Endothelial cell of umbilical vein (primary cell): ENCODE data around the gene TRIM34. TPM values are rescaled to one million over a fixed set of nuclear protein-coding genes. Genes with fewer than 3 reads are reported as not detected.

Source experiments
- BruUV-seq: library from RNA; stranded (reverse); fragments of 400-500 nt; replicated peaks from 2 replicates; lab custom pipeline; 2021; lab: Mats Ljungman, UMichigan
- CTCF ChIA-PET: fragments of 300-600, 350-600 bp; sonication (Branson Sonifier 250); formaldehyde crosslinking; loops from one replicate; lab custom pipeline; 2021; ENCODE audit warnings: antibody characterized with exemption, inconsistent platforms; lab: Charles Lee
- POLR2A ChIA-PET: fragments of 300-600, 350-600 bp; sonication (Branson Sonifier 250); formaldehyde crosslinking; loops from one replicate; lab custom pipeline; 2021; ENCODE audit warnings: antibody characterized with exemption, inconsistent platforms; lab: Charles Lee
- DNase-seq: peaks from one replicate; pipeline ENCODE4 v3.0.0-alpha.2; 2011; ENCODE audit warnings: low read depth, low spot score
- FAIRE-seq: peaks from 2 replicates; lab custom pipeline; 2011; peaks lifted over from hg19 to GRCh38; lab: Jason Lieb, UNC
- H2AFZ ChIP-seq: 2 replicates; pipeline ENCODE4 v1.6.0; 2012; ENCODE audit warnings: low read depth, low read length, control low read depth, inconsistent platforms
- H3K27ac ChIP-seq: 2 replicates; pipeline ENCODE4 v1.5.1; 2011; ENCODE audit warnings: low read depth, mild to moderate bottlenecking, control low read depth, low read length, moderate library complexity; ENCODE audit not compliant: insufficient read depth
- H3K27me3 ChIP-seq, 2 experiments: 2 replicates each; pipeline versions ENCODE4 v1.6.0 to v1.6.1; 2011; ENCODE audit warnings: low read length in 2 of 2, mixed read lengths in 1 of 2; ENCODE audit not compliant: control insufficient read depth in 2 of 2, insufficient read depth in 2 of 2
- H3K36me3 ChIP-seq, 2 experiments: 2 replicates in 1 of 2; 3 replicates in 1 of 2; pipeline ENCODE4 v1.5.1; 2011; ENCODE audit warnings: low read length in 2 of 2, mild to moderate bottlenecking in 1 of 2, moderate library complexity in 1 of 2; ENCODE audit not compliant: control insufficient read depth in 2 of 2, insufficient read depth in 2 of 2; ENCODE audit errors: extremely low read depth in 1 of 2
- H3K4me1 ChIP-seq: 3 replicates; pipeline ENCODE4 v1.5.1; 2011; ENCODE audit warnings: mild to moderate bottlenecking, low read length; ENCODE audit not compliant: control insufficient read depth, insufficient read depth; ENCODE audit errors: extremely low read depth
- H3K4me2 ChIP-seq: 2 replicates; pipeline ENCODE4 v1.6.1; 2011; ENCODE audit warnings: low read length, control low read depth, mixed read lengths; ENCODE audit not compliant: insufficient read depth
- H3K4me3 ChIP-seq, 3 experiments: fragments of 200-600 bp in 1 of 3; sonication (generic), shearing (Covaris generic) in 1 of 3; replicated peaks in 1 of 3; 2 replicates each; pipeline ENCODE4 v1.5.1; 2011 to 2016; ENCODE audit warnings: control low read depth in 3 of 3, low read length in 3 of 3, mild to moderate bottlenecking in 2 of 3, inconsistent platforms in 1 of 3, low read depth in 1 of 3, moderate library complexity in 1 of 3; ENCODE audit not compliant: insufficient read depth in 1 of 3
- H3K79me2 ChIP-seq: 2 replicates; pipeline ENCODE4 v1.6.0; 2012; ENCODE audit warnings: low read length, inconsistent platforms; ENCODE audit not compliant: control insufficient read depth, insufficient read depth
- H3K9ac ChIP-seq: replicated peaks from 2 replicates; pipeline ENCODE3; 2011; ENCODE audit warnings: low read length, control low read depth; ENCODE audit not compliant: insufficient read depth; ENCODE audit errors: extremely low read depth
- H3K9me1 ChIP-seq: replicated peaks from 3 replicates; pipeline ENCODE4 v1.6.0; 2011; ENCODE audit warnings: mild to moderate bottlenecking, low read length; ENCODE audit not compliant: control insufficient read depth, insufficient read depth; ENCODE audit errors: extremely low read depth
- H3K9me3 ChIP-seq: replicated peaks from 2 replicates; pipeline ENCODE4 v1.5.1; 2012; ENCODE audit warnings: low read length, inconsistent platforms; ENCODE audit not compliant: control insufficient read depth, insufficient read depth
- H4K20me1 ChIP-seq: replicated peaks from 2 replicates; pipeline ENCODE3; 2011; ENCODE audit warnings: mild to moderate bottlenecking, low read length; ENCODE audit not compliant: control insufficient read depth, insufficient read depth; ENCODE audit errors: extremely low read depth
- FOS ChIP-seq: IDR thresholded peaks from 2 replicates; pipeline ENCODE4 v1.6.1; 2011; ENCODE audit warnings: mild to moderate bottlenecking, low read length, moderate library complexity, borderline replicate concordance; ENCODE audit not compliant: insufficient read depth
- GATA2 ChIP-seq: IDR thresholded peaks from 2 replicates; pipeline ENCODE4 v1.7.0; 2011; ENCODE audit warnings: low read depth, mild to moderate bottlenecking, moderate library complexity, mixed read lengths, low read length; ENCODE audit not compliant: insufficient read length, insufficient read depth
- JUN ChIP-seq: IDR thresholded peaks from 2 replicates; pipeline ENCODE4 v1.6.1; 2011; ENCODE audit warnings: borderline replicate concordance, low read depth; ENCODE audit not compliant: insufficient read length, insufficient read depth
- MYC ChIP-seq: IDR thresholded peaks from one replicate; pipeline ENCODE4 v1.6.1; 2011; ENCODE audit warnings: mild to moderate bottlenecking, low read depth, low read length
- dilution Hi-C: fragments of 300-500 bp; cut with MboI; formaldehyde crosslinking; loops from one replicate; pipeline ENCODE4 v1.15.0; 2019; ENCODE audit warnings: low sequenced_read_pairs; ENCODE audit not compliant: extremely low pct_ligation_motif_present
- intact Hi-C: fragments of 100-400 bp; cut with micrococcal nuclease; formaldehyde crosslinking; loops from one replicate; pipeline ENCODE4 v1.10.0; 2022
- polyA plus RNA-seq, 4 experiments: library from polyadenylated mRNA; depleted of rRNA in 3 of 4; stranded (reverse) in 3 of 4; unstranded in 1 of 4; fragments of >200 nt; gene quantifications; 2 replicates each; pipeline versions ENCODE4 v1.2.1 to v1.2.3, GENCODE V29; 2011 to 2012; ENCODE audit warnings: missing spikeins in 1 of 4
- total RNA-seq: library from RNA; stranded (reverse); gene quantifications from 2 replicates; pipeline ENCODE4 v1.2.3, GENCODE V29; 2021
- TF ChIP-seq, protein P1 (sequence below), 2 donors: IDR thresholded peaks; 1 replicate in 1 of 2; 2 replicates in 1 of 2; pipeline ENCODE4 v1.5.1; 2011; ENCODE audit warnings: low read length in 2 of 2, mild to moderate bottlenecking in 2 of 2, moderate library complexity in 2 of 2, control low read depth in 1 of 2, inconsistent platforms in 1 of 2, low read depth in 1 of 2; ENCODE audit not compliant: insufficient read depth in 1 of 2; ENCODE audit errors: extremely low read depth in 1 of 2

TRIM34 gene
- total and polyA plus RNA-seq, 2 donors (not counting 3 experiments of a cell fraction or from before 2014, with no cell fraction given), result 6.7 to 14.6 TPM

DNA sequence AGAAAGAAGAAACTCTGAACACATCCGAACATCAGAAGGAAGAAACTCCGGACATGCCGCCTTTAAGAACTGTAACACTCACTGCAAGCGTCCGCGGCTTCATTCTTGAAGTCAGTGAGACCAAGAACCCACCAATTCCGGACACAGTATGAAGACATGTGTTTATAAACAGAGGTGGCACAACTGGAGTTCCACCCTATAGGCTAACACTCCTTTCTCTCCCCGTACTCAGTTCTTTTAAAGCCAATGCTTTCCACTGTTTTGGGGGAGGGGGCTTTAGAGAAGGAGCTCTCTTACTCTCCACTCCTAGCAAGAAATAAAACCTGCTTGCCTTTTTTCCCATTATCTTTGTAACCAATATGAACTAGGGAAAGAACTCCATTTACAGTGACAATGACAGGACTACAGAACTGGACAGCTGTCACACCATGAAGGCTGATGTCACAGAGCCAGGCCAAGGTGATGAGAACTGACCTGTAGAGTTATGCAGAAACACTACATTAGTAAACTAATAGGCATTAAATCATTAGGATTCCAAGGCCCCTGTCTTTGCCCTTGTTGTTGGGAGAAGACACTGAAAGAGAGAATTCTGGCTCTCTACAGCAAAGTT, 59.3 kb downstream of the TRIM34 start:
- TSS peak; percentile 96 for BruUV-seq
- peaks cover 3 to 6% of the 10 kb centered on the region in 2 experiments for H3K36me3 ChIP-seq
- H3K79me2 ChIP-seq, result peaks cover 36% of the 10 kb centered on the region
- H2AFZ ChIP-seq, result no peak overlapping the region
- TF ChIP-seq, protein P1, sequence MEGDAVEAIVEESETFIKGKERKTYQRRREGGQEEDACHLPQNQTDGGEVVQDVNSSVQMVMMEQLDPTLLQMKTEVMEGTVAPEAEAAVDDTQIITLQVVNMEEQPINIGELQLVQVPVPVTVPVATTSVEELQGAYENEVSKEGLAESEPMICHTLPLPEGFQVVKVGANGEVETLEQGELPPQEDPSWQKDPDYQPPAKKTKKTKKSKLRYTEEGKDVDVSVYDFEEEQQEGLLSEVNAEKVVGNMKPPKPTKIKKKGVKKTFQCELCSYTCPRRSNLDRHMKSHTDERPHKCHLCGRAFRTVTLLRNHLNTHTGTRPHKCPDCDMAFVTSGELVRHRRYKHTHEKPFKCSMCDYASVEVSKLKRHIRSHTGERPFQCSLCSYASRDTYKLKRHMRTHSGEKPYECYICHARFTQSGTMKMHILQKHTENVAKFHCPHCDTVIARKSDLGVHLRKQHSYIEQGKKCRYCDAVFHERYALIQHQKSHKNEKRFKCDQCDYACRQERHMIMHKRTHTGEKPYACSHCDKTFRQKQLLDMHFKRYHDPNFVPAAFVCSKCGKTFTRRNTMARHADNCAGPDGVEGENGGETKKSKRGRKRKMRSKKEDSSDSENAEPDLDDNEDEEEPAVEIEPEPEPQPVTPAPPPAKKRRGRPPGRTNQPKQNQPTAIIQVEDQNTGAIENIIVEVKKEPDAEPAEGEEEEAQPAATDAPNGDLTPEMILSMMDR (IDR thresholded peaks at IDR 0.05; ENCODE audit: extremely low read depth in 1 of 2, insufficient read depth in 1 of 2, low read depth in 1 of 2, low read length in 2 of 2), result no peak
- no peak for TF ChIP-seq GATA2
- no peak for TF ChIP-seq FOS
- no peak for TF ChIP-seq MYC
- TF ChIP-seq JUN, result no peak
- H3K9ac ChIP-seq, result peak overlapping the region; percentile 100
- POLR2A ChIA-PET, result interaction anchor here (1.0 to 2.3 kb wide), 3 partner anchors 14 to 63 kb away, joined by 3 to 6 read pairs (median 5); no protein-coding TSS in a partner anchor
- H3K27me3 ChIP-seq, result no peaks in the 10 kb centered on the region
- peaks cover 10% of the 10 kb centered on the region for H3K4me1 ChIP-seq
- H4K20me1 ChIP-seq, result peaks cover 3% of the 10 kb centered on the region
- peak overlapping the region; percentile 98 for H3K27ac ChIP-seq
- DNase-seq (no peak), FAIRE-seq (no peak)
- H3K9me1 ChIP-seq, result no peaks in the 10 kb centered on the region
- intact Hi-C loops, result loop anchor here (1.0 to 2.0 kb wide), 3 partner anchors 28 to 125 kb away; partner anchors contain the start of gene OR52N2
- dilution Hi-C loops, result no loop called here
- H3K4me3 ChIP-seq, result peak overlapping the region; percentile 38 to 94 (median 62)
- peak overlapping the region; percentile 88 for H3K4me2 ChIP-seq
- no peaks in the 10 kb centered on the region for H3K9me3 ChIP-seq
- CTCF ChIA-PET, result interaction anchor here (0.6 to 1.9 kb wide), 18 partner anchors 9 to 679 kb away, joined by 3 to 15 read pairs (median 4); partner anchors contain the start of gene OR52N2
